A549 (cell line): ENCODE results near the gene MYO18A. TPM values are rescaled to one million over a fixed set of nuclear protein-coding genes. Genes with fewer than 3 reads are reported as not detected.

Experiments
- ATAC-seq, 2 experiments: fragments of 200-7000 bp in 1 of 2; fragments of >200 bp in 1 of 2; cut with Nextera tagmentation in 1 of 2; cut with Tn5 transposase in 1 of 2; 3 replicates each; pipeline versions ENCODE4 v1.8.0 to v1.9.1; 2018 to 2020; ENCODE audit warnings: mild to moderate bottlenecking in 1 of 2, moderate library complexity in 1 of 2
- CTCF ChIA-PET: fragments of 300-600 bp; sonication (Branson Sonifier 250); formaldehyde crosslinking; extraction: SDS; loops from one replicate; lab custom pipeline; 2021; ENCODE audit warnings: antibody characterized with exemption, inconsistent platforms; lab: Yijun Ruan, JAX
- POLR2A ChIA-PET: fragments of 350-600 bp; formaldehyde crosslinking; extraction: SDS; loops from one replicate; lab custom pipeline; 2021; ENCODE audit warnings: antibody characterized with exemption, inconsistent platforms; lab: Yijun Ruan, JAX
- DNase-seq, 2 experiments: peaks; one replicate each; pipeline versions ENCODE4 v3.0.0 to v3.0.0-alpha.2; 2011 to 2016; ENCODE audit warnings: low read depth in 1 of 2, low spot score in 1 of 2
- FAIRE-seq: peaks from 2 replicates; lab custom pipeline; 2011; peaks lifted over from hg19 to GRCh38; lab: Jason Lieb, UNC
- H3K27ac ChIP-seq, 2 experiments: fragments of >200 bp; sonication (Bioruptor Twin); formaldehyde crosslinking; 3 replicates each; pipeline ENCODE4 v1.5.1; 2016 to 2017
- H3K4me1 ChIP-seq: fragments of >200 bp; sonication (Bioruptor Twin); formaldehyde crosslinking; 3 replicates; pipeline ENCODE4 v1.6.1; 2016
- H3K4me2 ChIP-seq: fragments of >200 bp; sonication (Bioruptor Twin); formaldehyde crosslinking; 3 replicates; pipeline ENCODE4 v1.6.1; 2016
- H3K4me3 ChIP-seq: fragments of >200 bp; sonication (Bioruptor Twin); formaldehyde crosslinking; 3 replicates; pipeline ENCODE4 v1.5.1; 2016
- H3K9me3 ChIP-seq: fragments of >200 bp; sonication (Bioruptor Twin); formaldehyde crosslinking; 3 replicates; pipeline ENCODE4 v1.6.1; 2016
- ATOH8 ChIP-seq: fragments of 250-450 bp; sonication (Bioruptor Pico); IDR thresholded peaks from 2 replicates; pipeline ENCODE4 v1.5.0; 2020; ENCODE audit warnings: low read depth, mild to moderate bottlenecking, moderate library complexity
- BCL3 ChIP-seq: fragments of >200 bp; sonication (Bioruptor Twin); formaldehyde crosslinking; IDR thresholded peaks from 3 replicates; pipeline ENCODE4 v1.6.1; 2016
- CHD2 ChIP-seq: fragments of 150-350 bp; IDR thresholded peaks from 2 replicates; pipeline ENCODE4 v1.6.1; 2014; ENCODE audit warnings: low read length; ENCODE audit not compliant: partially characterized antibody
- CHD4 ChIP-seq: fragments of 200-600 bp; sonication (generic); IDR thresholded peaks from 2 replicates; pipeline ENCODE4 v1.6.1; 2016; ENCODE audit warnings: antibody characterized with exemption, mild to moderate bottlenecking, borderline replicate concordance
- E2F6 ChIP-seq: IDR thresholded peaks from 2 replicates; pipeline ENCODE4 v1.6.1; 2012; ENCODE audit warnings: low read depth, borderline replicate concordance
- ELK1 ChIP-seq: fragments of 150-350 bp; IDR thresholded peaks from 2 replicates; pipeline ENCODE4 v1.6.1; 2014; ENCODE audit warnings: low read depth, mild to moderate bottlenecking, low read length
- EP300 ChIP-seq, 2 experiments: fragments of >200 bp; sonication (Bioruptor Twin); formaldehyde crosslinking; IDR thresholded peaks; 2 replicates in 1 of 2; 3 replicates in 1 of 2; pipeline ENCODE4 v1.6.1; 2016 to 2017
- FOXS1 ChIP-seq: fragments of 250-450 bp; sonication (Bioruptor Pico); IDR thresholded peaks from 2 replicates; pipeline ENCODE4 v1.5.0; 2020; ENCODE audit warnings: mild to moderate bottlenecking, moderate library complexity
- HDAC2 ChIP-seq: fragments of 200-600 bp; sonication (generic); IDR thresholded peaks from 2 replicates; pipeline ENCODE4 v1.6.1; 2016
- HEYL ChIP-seq: fragments of 250-450 bp; sonication (Bioruptor Pico); IDR thresholded peaks from 2 replicates; pipeline ENCODE4 v1.8.0; 2021; ENCODE audit warnings: mild to moderate bottlenecking, moderate library complexity
- JUNB ChIP-seq: fragments of >200 bp; sonication (Bioruptor Twin); formaldehyde crosslinking; IDR thresholded peaks from 2 replicates; pipeline ENCODE4 v1.6.1; 2016
- KDM5A ChIP-seq: fragments of 200-600 bp; sonication (generic); IDR thresholded peaks from 2 replicates; pipeline ENCODE4 v1.6.1; 2016; ENCODE audit warnings: antibody characterized with exemption, mild to moderate bottlenecking
- MAFK ChIP-seq: fragments of 450-650 bp; IDR thresholded peaks from 2 replicates; pipeline ENCODE4 v1.6.1; 2014; ENCODE audit not compliant: partially characterized antibody
- MAX ChIP-seq: IDR thresholded peaks from 2 replicates; pipeline ENCODE4 v1.6.1; 2012
- PBX3 ChIP-seq: IDR thresholded peaks from 2 replicates; pipeline ENCODE4 v1.6.1; 2012
- POLR2A ChIP-seq: IDR thresholded peaks from 2 replicates; pipeline ENCODE4 v1.6.1; 2012; ENCODE audit warnings: mild to moderate bottlenecking, low read length
- RCOR1 ChIP-seq: fragments of 150-350 bp; IDR thresholded peaks from 2 replicates; pipeline ENCODE4 v1.6.1; 2014; ENCODE audit warnings: antibody characterized with exemption, low read length, low read depth
- REST ChIP-seq: fragments of 200-600 bp; sonication (generic); IDR thresholded peaks from 2 replicates; pipeline ENCODE4 v1.6.1; 2016; ENCODE audit warnings: antibody characterized with exemption, mild to moderate bottlenecking, moderate library complexity
- RFX5 ChIP-seq: fragments of 450-650 bp; IDR thresholded peaks from 2 replicates; pipeline ENCODE4 v1.7.1; 2014; ENCODE audit warnings: antibody characterized with exemption, mild to moderate bottlenecking, moderate library complexity
- SMC3 ChIP-seq: fragments of >200 bp; sonication (Bioruptor Twin); formaldehyde crosslinking; IDR thresholded peaks from 3 replicates; pipeline ENCODE4 v1.6.1; 2018; ENCODE audit warnings: inconsistent platforms
- SREBF2 ChIP-seq: fragments of 450-650 bp; IDR thresholded peaks from 2 replicates; pipeline ENCODE4 v1.6.1; 2014; ENCODE audit warnings: mild to moderate bottlenecking, moderate library complexity
- TFCP2L1 ChIP-seq: fragments of 250-450 bp; sonication (Bioruptor Pico); IDR thresholded peaks from 2 replicates; pipeline ENCODE4 v1.5.0; 2021; ENCODE audit warnings: mild to moderate bottlenecking
- USF2 ChIP-seq: fragments of 450-650 bp; IDR thresholded peaks from 2 replicates; pipeline ENCODE4 v1.6.1; 2014; ENCODE audit warnings: antibody characterized with exemption
- ZNF302 ChIP-seq: fragments of 250-450 bp; sonication (Bioruptor Pico); IDR thresholded peaks from 2 replicates; pipeline ENCODE4 v1.9.0; 2021; ENCODE audit warnings: inconsistent platforms, mild to moderate bottlenecking, moderate library complexity
- ZSCAN20 ChIP-seq: fragments of 250-450 bp; sonication (Bioruptor Pico); IDR thresholded peaks from 2 replicates; pipeline ENCODE4 v1.8.0; 2022; ENCODE audit warnings: mild to moderate bottlenecking, moderate library complexity
- WGBS: methylation state at CpG from one replicate; pipeline ENCODE4 v1.1.6; 2017; ENCODE audit errors: missing lambda C conversion rate; 5-methylcytosine and 5-hydroxymethylcytosine counted together
- polyA plus RNA-seq, 4 experiments: library from polyadenylated mRNA; depleted of rRNA in 3 of 4; stranded (reverse); fragments of >200 nt; fragmentation: RNase III in 1 of 4; extraction: RNeasy Plus Mini Kit Qiagen cat#74134 plus additional on column Dnase treatment in 1 of 4; gene quantifications; 2 replicates in 3 of 4; 3 replicates in 1 of 4; pipeline ENCODE4 v1.2.3, GENCODE V29; 2011 to 2017

Gene MYO18A
- polyA plus RNA-seq, 2 of the 4 experiments (the other 2 are of a cell fraction), result 12.3 to 28.4 TPM

- DNase-seq (no peak), FAIRE-seq (no peak), ATAC-seq (no peak)
- POLR2A ChIA-PET, result no interaction called here
- Histone ChIP-seq H3K9me3 (no peaks in the 10 kb centered on the region), H3K4me1 (no peaks in the 10 kb centered on the region), H3K27ac (no peak overlapping the region), H3K4me3 (no peak overlapping the region), H3K4me2 (no peak overlapping the region)
- CTCF ChIA-PET, result interaction anchor here (0.6 to 3.1 kb wide), 8 partner anchors 10 to 735 kb away, joined by 3 to 9 read pairs (median 4); no protein-coding TSS in a partner anchor
- WGBS, result 22% methylated on average over 6 of the region's 6 CpGs
- no peak for TF ChIP-seq USF2
- TF ChIP-seq MAX, result no peak
- no peak for TF ChIP-seq CHD4
- no peak for TF ChIP-seq RFX5
- no peak for TF ChIP-seq SREBF2
- TF ChIP-seq KDM5A, result no peak
- TF ChIP-seq ZNF302 (CRISPR knock-in tag), result no peak
- TF ChIP-seq REST, result no peak
- TF ChIP-seq HDAC2, result no peak
- no peak for TF ChIP-seq SMC3
- no peak for TF ChIP-seq PBX3
- no peak for TF ChIP-seq E2F6
- no peak for TF ChIP-seq MAFK
- TF ChIP-seq POLR2A, result no peak
- TF ChIP-seq TFCP2L1 (CRISPR knock-in tag), result no peak
- TF ChIP-seq ELK1, result no peak
- no peak for TF ChIP-seq RCOR1
- TF ChIP-seq JUNB, result no peak
Observed at GRCh38 chr17:29024316-29024952, 155.8 kb downstream of the MYO18A start.

GRCh38 chr17:29022074-29022473, 158.1 kb downstream of the MYO18A start:
- TF ChIP-seq FOXS1 (CRISPR knock-in tag) (no peak), RCOR1 (no peak), ZSCAN20 (CRISPR knock-in tag) (no peak), EP300 (IDR thresholded peaks at IDR 0.05) (no peak), ATOH8 (CRISPR knock-in tag) (no peak), HEYL (CRISPR knock-in tag) (no peak), POLR2A (no peak), CHD2 (no peak), TFCP2L1 (CRISPR knock-in tag) (no peak), BCL3 (no peak), JUNB (no peak), KDM5A (no peak), ZNF302 (CRISPR knock-in tag) (no peak), E2F6 (no peak)
- ATAC-seq (no peak), DNase-seq (no peak), FAIRE-seq (no peak)
- ChIA-PET POLR2A (no interaction called here), CTCF (interaction anchor here (1.1 kb wide), 1 partner anchor 12 kb away, joined by 3 read pairs; no protein-coding TSS in a partner anchor)
- WGBS, result 28% methylated on average over 7 of the region's 7 CpGs
- no peak overlapping the region for H3K4me2 ChIP-seq
- no peaks in the 10 kb centered on the region for H3K9me3 ChIP-seq
- H3K4me1 ChIP-seq, result no peaks in the 10 kb centered on the region
- no peak overlapping the region for H3K27ac ChIP-seq
- H3K4me3 ChIP-seq, result no peak overlapping the region
